GM19395 (cell line): Measurements from ENCODE around the gene LRRN2.

Experiments
- ATAC-seq: cut with Tn5 transposase; IDR thresholded peaks from one replicate; pipeline ENCODE4 v1.9.1; 2021; ENCODE audit warnings: mild to moderate bottlenecking, moderate library complexity; ENCODE audit not compliant: unreplicated experiment

The LRRN2 gene

DNA sequence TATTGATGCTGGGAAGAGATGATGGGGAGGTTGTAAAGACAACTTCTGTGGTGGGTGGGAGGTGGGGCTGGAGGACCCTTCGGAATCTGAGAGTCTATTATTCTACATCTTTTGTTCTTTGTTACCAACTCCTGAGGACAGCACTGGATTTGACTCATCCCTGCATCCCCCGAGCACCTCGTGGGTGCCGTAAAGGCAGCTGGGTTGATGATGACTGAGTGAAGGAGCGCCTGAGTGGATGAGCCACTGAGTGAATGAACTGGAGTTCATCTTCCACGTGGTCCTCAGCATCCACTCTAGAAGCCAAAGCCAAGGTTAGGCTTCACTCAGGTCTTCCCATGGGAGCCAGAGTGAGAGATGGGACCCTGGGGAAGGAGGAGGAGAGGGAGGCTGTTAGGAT lies 77.6 kb downstream of the LRRN2 start:
- no peak for ATAC-seq

GRCh38 chr1:204605791-204606190 lies 79.7 kb downstream of the LRRN2 start:
- ATAC-seq, result no peak

DNA sequence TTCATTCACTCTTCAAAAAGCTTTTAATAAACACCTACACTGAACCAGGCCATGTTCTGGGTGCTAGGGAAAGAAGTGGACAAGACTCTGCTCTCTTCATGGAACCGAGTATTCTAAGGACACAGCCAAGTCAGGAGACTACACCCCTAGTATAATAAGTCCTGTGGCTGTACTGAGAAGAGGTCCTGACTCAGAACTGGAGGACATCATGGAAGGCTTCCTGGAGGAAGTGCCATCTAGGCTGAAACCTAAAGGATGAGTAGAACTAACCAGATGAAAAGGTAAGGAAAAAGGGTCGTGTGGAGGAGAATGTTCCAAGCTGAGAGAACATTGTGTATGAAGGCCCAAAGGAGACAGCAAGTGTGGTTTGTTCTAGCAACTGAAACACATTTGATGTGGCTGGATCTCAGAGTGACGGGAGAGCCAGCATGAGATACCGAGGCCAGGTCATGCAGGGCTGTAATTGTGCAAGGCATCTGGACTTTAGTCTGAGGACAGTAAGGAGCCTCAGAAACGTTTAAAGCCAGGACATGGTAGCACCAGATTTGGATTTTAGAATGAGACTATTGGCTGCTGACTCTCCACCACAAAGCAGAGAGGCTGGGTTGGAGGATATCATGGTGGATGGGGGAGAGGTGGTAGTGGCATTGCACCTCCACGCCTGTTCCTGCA lies 82.5 kb downstream of the LRRN2 start:
- ATAC-seq, result no peak

- ATAC-seq, result no peak
Measured at GRCh38 chr1:204602111-204602579, 83.4 kb downstream of the LRRN2 start.

DNA sequence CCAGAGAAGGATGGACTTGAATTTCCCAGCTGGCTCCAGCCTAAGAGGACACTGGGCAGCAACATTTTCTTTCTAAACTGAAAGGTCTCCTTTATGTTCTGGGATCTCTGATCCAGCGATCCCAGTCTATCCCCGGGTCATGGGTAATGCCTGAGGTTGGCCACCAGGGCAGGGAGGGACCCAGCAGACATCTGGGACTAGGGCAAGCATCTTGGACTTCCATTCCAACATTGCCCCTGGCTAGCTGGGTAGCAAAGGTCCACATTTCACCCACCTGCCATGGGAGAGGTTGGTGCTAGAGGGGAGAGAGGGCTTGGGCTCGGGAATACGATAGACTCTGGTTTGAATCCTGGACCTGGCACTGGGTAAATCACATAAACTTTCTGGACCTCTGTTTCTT lies 84.6 kb downstream of the LRRN2 start:
- ATAC-seq, result no peak

DNA sequence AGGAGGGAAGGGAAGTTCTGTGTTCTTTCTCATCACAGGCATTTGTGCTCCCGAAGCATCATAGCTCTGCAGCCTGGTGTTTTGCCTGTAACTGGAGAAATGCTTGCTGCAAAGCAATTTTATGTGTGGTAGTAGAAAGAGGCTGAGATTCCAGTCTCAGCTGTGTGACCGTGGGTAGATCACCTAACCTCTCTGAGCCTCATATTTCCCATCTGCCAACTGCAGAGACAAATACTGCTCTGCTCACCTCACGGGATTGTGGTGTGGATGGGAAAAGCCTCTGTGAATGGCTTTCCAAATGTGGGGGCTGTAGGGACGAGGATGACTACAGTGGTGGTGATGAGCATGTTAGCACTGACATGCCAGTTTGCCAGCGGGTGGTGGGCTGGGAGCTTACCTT lies 85.3 kb downstream of the LRRN2 start:
- ATAC-seq, result no peak

GRCh38 chr1:204599596-204599995 lies 85.9 kb downstream of the LRRN2 start:
- ATAC-seq, result no peak

- ATAC-seq, result no peak
Measured at GRCh38 chr1:204599098-204599497, 86.4 kb downstream of the LRRN2 start.

GRCh38 chr1:204598319-204598969 lies 87.1 kb downstream of the LRRN2 start:
- ATAC-seq, result no peak

DNA sequence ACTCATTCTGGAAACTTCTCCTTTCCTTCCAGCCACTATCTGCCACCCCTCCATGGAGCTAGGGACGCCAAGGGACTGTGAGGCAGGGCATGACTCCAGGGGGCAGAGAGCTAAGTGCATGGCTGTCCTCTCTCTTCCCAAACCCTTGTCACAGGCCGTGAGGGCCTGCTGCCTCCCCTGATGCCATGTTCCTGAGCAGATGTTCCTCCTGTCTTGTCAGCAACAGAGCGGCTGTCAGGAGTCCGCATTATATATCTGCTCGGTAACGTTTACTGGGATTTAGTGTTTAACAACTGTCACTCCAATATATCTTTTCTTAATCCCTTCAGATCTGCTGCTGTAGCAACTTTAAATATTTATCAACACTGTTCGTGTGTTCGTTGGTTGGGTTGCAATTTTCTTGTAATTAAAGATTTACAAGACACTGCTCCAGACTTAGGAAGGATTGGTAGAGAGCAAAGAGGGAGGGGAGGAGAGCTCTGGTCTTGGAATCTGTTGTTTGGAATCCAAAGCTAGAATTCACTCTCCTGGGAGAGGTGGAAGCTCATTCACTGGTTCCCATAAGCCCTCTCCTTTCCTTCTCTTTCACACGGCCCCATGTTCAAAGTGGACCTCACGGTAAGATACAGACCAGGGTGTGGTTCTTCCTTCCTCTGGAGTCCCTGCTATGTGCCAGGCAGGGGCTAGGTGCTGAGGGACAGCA lies 93.1 kb downstream of the LRRN2 start:
- ATAC-seq, result no peak

GRCh38 chr1:204591473-204592090 lies 94.0 kb downstream of the LRRN2 start:
- ATAC-seq, result no peak

- no peak for ATAC-seq
Measured at GRCh38 chr1:204589409-204590038, 96.0 kb downstream of the LRRN2 start.

DNA sequence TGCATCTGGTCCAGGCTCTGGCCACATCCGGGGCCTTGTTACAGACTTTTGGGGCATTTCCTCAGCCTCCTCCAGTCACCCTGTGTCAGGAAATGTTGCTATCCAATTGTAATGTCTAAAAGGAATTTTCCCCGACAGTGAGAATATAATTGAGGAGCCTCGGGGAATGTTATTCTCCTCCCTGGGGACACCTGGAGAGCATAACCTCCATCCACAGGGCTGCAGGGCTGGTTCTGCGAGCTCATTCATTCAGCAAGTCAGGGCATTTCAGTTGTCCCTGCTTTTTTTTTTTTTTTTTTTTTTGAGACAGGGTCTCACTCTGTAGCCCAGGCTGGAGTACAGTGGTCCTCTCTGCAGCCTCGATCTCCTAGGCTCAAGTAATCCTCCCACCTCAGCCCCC lies 96.7 kb downstream of the LRRN2 start:
- no peak for ATAC-seq

DNA sequence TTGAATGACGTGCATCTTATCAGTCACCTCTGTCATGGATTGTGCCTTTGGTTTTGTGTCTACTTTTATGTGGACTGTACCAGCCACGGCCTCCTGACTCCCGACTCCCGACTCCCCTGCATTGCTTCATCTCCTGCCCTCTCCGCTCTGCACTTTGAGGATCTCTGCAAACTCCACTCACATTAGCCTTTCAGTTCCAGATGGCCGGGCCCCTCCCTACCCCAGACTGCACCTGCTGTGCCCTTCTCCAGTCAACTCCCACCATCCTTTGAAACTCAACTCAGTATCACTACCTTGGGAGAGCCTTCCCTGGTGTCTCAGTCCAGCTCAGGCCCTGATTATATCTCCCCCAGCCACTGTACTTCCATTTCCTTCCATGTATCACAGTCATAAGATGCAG lies 97.9 kb downstream of the LRRN2 start:
- no peak for ATAC-seq

- no peak for ATAC-seq
Measured at GRCh38 chr1:204584699-204585372, 100.7 kb downstream of the LRRN2 start.

GRCh38 chr1:204583909-204584632 lies 101.5 kb downstream of the LRRN2 start:
- no peak for ATAC-seq

DNA sequence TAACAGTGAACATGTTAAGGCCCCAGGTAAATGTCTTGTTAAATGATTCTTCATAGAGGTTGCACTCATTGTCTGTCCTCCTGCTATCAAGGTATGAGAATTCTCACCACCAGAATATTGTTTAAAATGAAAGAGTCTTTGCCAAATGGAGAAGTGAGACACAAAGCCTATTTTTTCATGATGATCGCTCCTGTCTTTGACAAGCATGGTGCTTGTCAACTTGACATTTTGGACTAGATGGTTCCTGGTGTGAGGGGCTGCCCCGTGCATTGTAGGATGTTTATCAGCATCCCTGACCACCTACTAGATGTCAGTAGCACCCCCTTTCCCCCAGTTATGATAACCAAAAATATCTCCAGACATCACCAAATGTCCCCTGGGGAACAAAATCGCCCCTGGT lies 103.8 kb downstream of the LRRN2 start:
- ATAC-seq, result no peak

DNA sequence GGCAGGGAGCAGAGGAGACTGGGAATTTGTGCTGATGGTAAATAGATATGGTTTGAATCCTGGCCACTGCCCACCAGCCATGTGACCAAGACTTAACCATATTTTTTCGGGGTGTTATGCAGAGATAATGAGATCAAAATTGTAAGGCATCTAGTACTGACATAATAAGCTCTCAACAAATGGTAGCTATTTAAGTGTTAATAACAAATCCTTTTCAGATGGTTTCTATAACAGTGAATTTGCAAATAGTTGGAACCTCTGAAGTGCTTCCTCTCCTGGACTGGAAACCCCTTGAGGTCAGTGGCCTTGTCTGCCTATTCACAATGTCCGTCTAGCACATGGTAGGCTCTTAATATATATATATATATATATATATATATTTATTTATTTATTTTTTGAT lies 104.7 kb downstream of the LRRN2 start:
- no peak for ATAC-seq

GRCh38 chr1:204579681-204580080 lies 105.9 kb downstream of the LRRN2 start:
- ATAC-seq, result no peak
